SK-N-SH (cell line): ENCODE data around the gene CPNE8. TPM values are rescaled to one million over a fixed set of nuclear protein-coding genes. Genes with fewer than 3 reads are reported as not detected.

Source experiments
- CTCF ChIA-PET: fragments of 300-600, 350-600 bp; formaldehyde crosslinking; extraction: SDS; loops from one replicate; lab custom pipeline; 2021; lab: Yijun Ruan, JAX
- POLR2A ChIA-PET: fragments of 350-600 bp; sonication (Branson Sonifier 250); formaldehyde crosslinking; extraction: SDS; loops from one replicate; lab custom pipeline; 2020; ENCODE audit warnings: antibody characterized with exemption, inconsistent platforms; lab: Yijun Ruan, JAX
- DNase-seq: peaks from one replicate; pipeline ENCODE4 v3.0.0; 2012
- H2AFZ ChIP-seq: fragments of 200-600 bp; sonication (generic); 2 replicates; pipeline ENCODE4 v1.8.1; 2016; ENCODE audit warnings: antibody characterized with exemption, mild to moderate bottlenecking, low read depth
- H3F3A ChIP-seq: fragments of 200-600 bp; sonication (generic); replicated peaks from 2 replicates; pipeline ENCODE3; 2016; ENCODE audit warnings: antibody characterized with exemption, mild to moderate bottlenecking; ENCODE audit not compliant: insufficient read depth
- H3K27ac ChIP-seq, 2 experiments: fragments of 200-500 bp in 1 of 2; fragments of 200-600 bp in 1 of 2; sonication (Bioruptor generic) in 1 of 2; sonication (generic), shearing (Covaris generic) in 1 of 2; 2 replicates each; pipeline versions ENCODE4 v1.5.1 to v1.6.1; 2014 to 2016; ENCODE audit warnings: low read depth in 2 of 2, inconsistent platforms in 1 of 2, low read length in 1 of 2, mild to moderate bottlenecking in 1 of 2, mixed read lengths in 1 of 2
- H3K27me3 ChIP-seq: fragments of 200-600 bp; sonication (generic), shearing (Covaris generic); 2 replicates; pipeline ENCODE4 v1.6.1; 2016; ENCODE audit warnings: mixed run types; ENCODE audit not compliant: insufficient read depth
- H3K36me3 ChIP-seq, 2 experiments: fragments of 200-500 bp in 1 of 2; fragments of 200-600 bp in 1 of 2; sonication (Bioruptor generic) in 1 of 2; sonication (generic) in 1 of 2; replicated peaks in 1 of 2; 2 replicates each; pipeline versions ENCODE3 to v1.5.1; 2014 to 2016; ENCODE audit warnings: low read length in 1 of 2, mild to moderate bottlenecking in 1 of 2; ENCODE audit not compliant: insufficient read depth in 2 of 2, control insufficient read depth in 1 of 2
- H3K4me1 ChIP-seq, 2 experiments: fragments of 200-500 bp in 1 of 2; fragments of 200-600 bp in 1 of 2; sonication (Bioruptor generic) in 1 of 2; sonication (generic), shearing (Covaris generic) in 1 of 2; 2 replicates each; pipeline versions ENCODE4 v1.5.1 to v1.6.1; 2014 to 2016; ENCODE audit warnings: low read depth in 1 of 2, low read length in 1 of 2, mixed run types in 1 of 2; ENCODE audit not compliant: insufficient read depth in 2 of 2, control insufficient read depth in 1 of 2
- H3K4me2 ChIP-seq: fragments of 200-600 bp; sonication (generic), shearing (Covaris generic); 2 replicates; pipeline ENCODE4 v1.6.1; 2017; ENCODE audit warnings: mixed run types
- H3K4me3 ChIP-seq, 2 experiments: fragments of 200-500 bp in 1 of 2; fragments of 200-600 bp in 1 of 2; sonication (Bioruptor generic) in 1 of 2; sonication (generic), shearing (Covaris generic) in 1 of 2; 2 replicates each; pipeline versions ENCODE4 v1.5.1 to v1.8.1; 2014 to 2016; ENCODE audit warnings: low read depth in 2 of 2, inconsistent platforms in 1 of 2, low read length in 1 of 2, mild to moderate bottlenecking in 1 of 2, mixed read lengths in 1 of 2, moderate library complexity in 1 of 2
- H3K79me2 ChIP-seq: fragments of 200-600 bp; sonication (generic); 2 replicates; pipeline ENCODE4 v1.8.1; 2017; ENCODE audit warnings: mild to moderate bottlenecking; ENCODE audit not compliant: insufficient read depth
- H3K9ac ChIP-seq: fragments of 200-600 bp; sonication (generic); 2 replicates; pipeline ENCODE4 v1.6.1; 2017; ENCODE audit warnings: mixed run types
- H3K9me2 ChIP-seq: fragments of 200-600 bp; sonication (generic); 2 replicates; pipeline ENCODE4 v1.6.1; 2017; ENCODE audit warnings: mixed run types
- H3K9me3 ChIP-seq: fragments of 200-600 bp; sonication (generic); 2 replicates; pipeline ENCODE4 v1.6.1; 2017; ENCODE audit warnings: mixed run types, mild to moderate bottlenecking, moderate library complexity
- H4K20me1 ChIP-seq: fragments of 200-600 bp; sonication (generic); 2 replicates; pipeline ENCODE4 v1.6.1; 2017; ENCODE audit warnings: mild to moderate bottlenecking, mixed run types; ENCODE audit not compliant: insufficient read depth
- ELF1 ChIP-seq: IDR thresholded peaks from 2 replicates; pipeline ENCODE4 v1.4.0; 2012
- EZH2phosphoT487 ChIP-seq: fragments of 200-600 bp; sonication (generic); IDR thresholded peaks from 2 replicates; pipeline ENCODE4 v1.6.1; 2017; ENCODE audit warnings: low read depth, mixed run types, mild to moderate bottlenecking, antibody characterized with exemption, moderate library complexity, borderline replicate concordance
- FOXM1 ChIP-seq: IDR thresholded peaks from 2 replicates; pipeline ENCODE4 v1.4.0; 2012; ENCODE audit warnings: low read depth, mild to moderate bottlenecking
- GATA2 ChIP-seq: sonication (generic); formaldehyde crosslinking; IDR thresholded peaks from 2 replicates; pipeline ENCODE4 v1.5.0; 2020; ENCODE audit warnings: mild to moderate bottlenecking, missing genetic modification reagents
- PBX3 ChIP-seq: IDR thresholded peaks from 2 replicates; pipeline ENCODE4; 2012
- SIN3A ChIP-seq: IDR thresholded peaks from 2 replicates; pipeline ENCODE4 v1.6.1; 2012; ENCODE audit warnings: low read depth, mild to moderate bottlenecking, low read length, moderate library complexity, borderline replicate concordance
- USF2 ChIP-seq: fragments of 150-350 bp; IDR thresholded peaks from 2 replicates; pipeline ENCODE4 v1.6.1; 2017; ENCODE audit warnings: antibody characterized with exemption, low read length, low read depth, borderline replicate concordance
- ZBTB33 ChIP-seq: IDR thresholded peaks from 2 replicates; pipeline ENCODE4 v1.4.0; 2012; ENCODE audit warnings: low read depth, borderline replicate concordance
- WGBS: methylation state at CpG from one replicate; pipeline ENCODE4 v1.1.6; 2017; ENCODE audit warnings: low lambda C conversion rate; 5-methylcytosine and 5-hydroxymethylcytosine counted together
- polyA plus RNA-seq, 3 experiments: library from polyadenylated mRNA; depleted of rRNA; stranded (reverse); fragments of >200 nt; gene quantifications; 2 replicates each; pipeline ENCODE4 v1.2.3, GENCODE V29; 2012

CPNE8 gene
- polyA plus RNA-seq, 1 of the 3 experiments (the other 2 are of a cell fraction), result not detected

DNA sequence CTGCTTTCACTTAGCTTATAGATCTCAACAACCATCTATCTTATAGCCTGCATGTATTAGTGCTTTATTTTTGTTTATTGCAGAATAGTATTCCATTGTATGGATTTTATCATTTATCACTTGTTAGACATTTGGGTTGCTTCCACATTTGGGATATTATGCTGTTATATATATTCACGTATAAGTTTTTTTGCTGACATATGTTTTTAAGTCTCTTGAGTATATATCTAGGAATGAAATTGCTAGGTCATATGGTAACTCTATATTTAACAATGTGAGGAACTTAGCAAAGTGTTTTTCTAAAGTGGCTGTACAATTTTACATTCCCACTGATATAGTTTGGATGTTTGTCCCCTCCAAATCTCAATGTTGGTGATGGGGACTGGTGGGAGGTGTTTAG is 208.1 kb downstream of the CPNE8 start:
- WGBS, result 73% methylated on average over 1 of the region's 1 CpG
- CTCF ChIA-PET, result no interaction called here
- H3K27me3 ChIP-seq, result no peaks in the 10 kb centered on the region
- DNase-seq, result no peak
- no peak overlapping the region for H3K4me3 ChIP-seq
- no peak overlapping the region for H3K27ac ChIP-seq
- TF ChIP-seq GATA2 (CRISPR knock-in tag) (no peak), FOXM1 (no peak), SIN3A (no peak), ELF1 (no peak), USF2 (no peak)
- H2AFZ ChIP-seq, result no peak overlapping the region
- no peaks in the 10 kb centered on the region for H3K9me3 ChIP-seq
- no peaks in the 10 kb centered on the region for H4K20me1 ChIP-seq
- H3K79me2 ChIP-seq, result no peaks in the 10 kb centered on the region
- no peaks in the 10 kb centered on the region for H3K36me3 ChIP-seq
- H3K9ac ChIP-seq, result no peak overlapping the region
- H3F3A ChIP-seq, result no peaks in the 10 kb centered on the region
- H3K9me2 ChIP-seq, result no peaks in the 10 kb centered on the region
- POLR2A ChIA-PET, result no interaction called here
- no peak overlapping the region for H3K4me2 ChIP-seq
- no peaks in the 10 kb centered on the region for H3K4me1 ChIP-seq

DNA sequence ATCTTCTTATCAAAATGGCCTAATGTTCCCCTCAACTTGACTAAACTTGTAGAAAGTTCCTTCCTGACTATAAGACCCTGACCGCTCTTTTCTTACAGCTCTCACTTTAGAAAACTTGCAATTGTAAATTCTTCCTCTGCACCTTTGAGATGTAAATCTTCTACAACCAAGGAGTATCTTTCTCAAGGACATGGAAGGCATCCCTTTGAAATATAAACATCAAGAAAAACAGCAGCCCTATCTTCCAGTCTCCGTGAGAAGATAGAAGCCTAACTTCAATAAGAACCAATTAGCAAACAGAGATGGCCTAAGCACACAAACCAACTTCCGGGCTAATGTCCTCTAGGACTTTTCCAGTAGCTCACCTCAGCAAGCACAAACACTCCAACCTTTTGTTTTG is 210.3 kb downstream of the CPNE8 start:
- DNase-seq, result no peak
- Histone ChIP-seq H3K9me3 (no peaks in the 10 kb centered on the region), H3F3A (no peaks in the 10 kb centered on the region), H3K27me3 (no peaks in the 10 kb centered on the region), H3K9me2 (no peaks in the 10 kb centered on the region), H3K27ac (no peak overlapping the region), H3K4me2 (no peak overlapping the region), H3K36me3 (no peaks in the 10 kb centered on the region), H4K20me1 (no peaks in the 10 kb centered on the region), H3K4me1 (no peaks in the 10 kb centered on the region), H2AFZ (no peak overlapping the region), H3K4me3 (no peak overlapping the region), H3K9ac (no peak overlapping the region)
- ChIA-PET POLR2A (no interaction called here), CTCF (no interaction called here)
- 43% methylated on average over 3 of the region's 3 CpGs for WGBS
- no peak for TF ChIP-seq USF2
- TF ChIP-seq PBX3, result no peak
- no peak for TF ChIP-seq EZH2phosphoT487
- TF ChIP-seq, all 33 proteins: peak for 0
- H3K79me2 ChIP-seq, result no peaks in the 10 kb centered on the region

DNA sequence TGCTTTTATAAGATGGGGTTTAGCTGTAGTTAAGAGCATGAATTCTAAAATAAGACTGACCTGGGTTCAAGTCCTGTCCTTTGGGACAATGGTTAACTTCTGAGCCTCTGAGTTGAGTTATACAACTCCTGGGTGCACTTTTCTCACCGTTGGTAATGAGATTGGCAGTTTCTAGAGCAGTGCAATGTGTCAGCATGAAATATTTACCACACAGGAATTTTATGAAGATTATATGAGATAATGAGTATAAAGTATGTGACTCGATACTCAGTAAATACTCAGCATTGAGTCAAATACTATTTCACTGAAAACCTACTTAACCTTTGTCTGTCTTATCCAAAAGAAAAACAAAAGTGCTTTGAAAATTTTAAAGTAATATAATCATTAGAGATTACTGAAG is 214.2 kb downstream of the CPNE8 start:
- Histone ChIP-seq H2AFZ (no peak overlapping the region), H3K4me3 (no peak overlapping the region), H4K20me1 (no peaks in the 10 kb centered on the region), H3K79me2 (no peaks in the 10 kb centered on the region), H3K27me3 (no peaks in the 10 kb centered on the region), H3K9me3 (no peaks in the 10 kb centered on the region), H3K27ac (no peak overlapping the region), H3K9me2 (no peaks in the 10 kb centered on the region), H3K9ac (no peak overlapping the region), H3K4me2 (no peak overlapping the region), H3K4me1 (no peaks in the 10 kb centered on the region), H3F3A (no peaks in the 10 kb centered on the region), H3K36me3 (no peaks in the 10 kb centered on the region)
- DNase-seq, result no peak
- CTCF ChIA-PET, result interaction anchor here (0.7 kb wide), 1 partner anchor 55 kb away, joined by 3 read pairs; no protein-coding TSS in a partner anchor
- POLR2A ChIA-PET, result no interaction called here
- TF ChIP-seq ZBTB33, result no peak
- 19% methylated on average over 2 of the region's 2 CpGs for WGBS
